GM13976 (cell line): ENCODE measurements around the gene ZNF804A.
"Not testable (repeated sequence)": the region's sequence is repeated elsewhere in the genome, so short reads cannot be mapped to it uniquely, and the experiment has no call there.

ENCODE experiments used
- DNase-seq: peaks from one replicate; pipeline ENCODE4 v3.0.0; 2012; ENCODE audit warnings: low spot score
- in situ Hi-C: fragments of 300-500 bp; cut with MboI; formaldehyde crosslinking; loops from one replicate; pipeline ENCODE4 v1.12.0; 2022; ENCODE audit warnings: low sequenced_read_pairs, mixed read lengths, inconsistent platforms; ENCODE audit not compliant: unreplicated experiment
- TF ChIP-seq, protein P1 (sequence below): IDR thresholded peaks from 2 replicates; pipeline ENCODE4 v1.5.1; 2012; ENCODE audit warnings: borderline replicate concordance, mild to moderate bottlenecking; ENCODE audit not compliant: insufficient read depth; ENCODE audit errors: extremely low read depth, missing control alignments, control extremely low read depth

ZNF804A gene

DNA sequence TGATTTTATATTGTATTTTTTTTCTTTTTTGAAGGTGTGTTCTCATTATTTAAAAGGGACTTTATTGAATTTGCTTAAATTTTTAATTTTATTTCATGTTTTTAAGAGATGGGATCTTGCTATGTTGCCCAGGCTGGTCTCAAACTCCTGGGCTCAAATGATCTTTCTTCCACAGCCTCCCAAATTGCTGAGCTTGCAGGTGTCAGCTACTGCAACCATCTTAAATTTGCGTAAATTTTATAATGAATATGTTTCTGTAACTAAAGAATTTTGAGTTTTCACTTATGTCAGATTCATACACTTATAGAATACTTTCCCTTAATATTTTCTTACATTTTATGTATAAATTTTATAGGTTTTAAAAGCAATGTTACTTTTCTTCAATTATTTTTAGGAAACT lies 157.8 kb downstream of the ZNF804A start:
- no peak for DNase-seq
- TF ChIP-seq, protein P1, sequence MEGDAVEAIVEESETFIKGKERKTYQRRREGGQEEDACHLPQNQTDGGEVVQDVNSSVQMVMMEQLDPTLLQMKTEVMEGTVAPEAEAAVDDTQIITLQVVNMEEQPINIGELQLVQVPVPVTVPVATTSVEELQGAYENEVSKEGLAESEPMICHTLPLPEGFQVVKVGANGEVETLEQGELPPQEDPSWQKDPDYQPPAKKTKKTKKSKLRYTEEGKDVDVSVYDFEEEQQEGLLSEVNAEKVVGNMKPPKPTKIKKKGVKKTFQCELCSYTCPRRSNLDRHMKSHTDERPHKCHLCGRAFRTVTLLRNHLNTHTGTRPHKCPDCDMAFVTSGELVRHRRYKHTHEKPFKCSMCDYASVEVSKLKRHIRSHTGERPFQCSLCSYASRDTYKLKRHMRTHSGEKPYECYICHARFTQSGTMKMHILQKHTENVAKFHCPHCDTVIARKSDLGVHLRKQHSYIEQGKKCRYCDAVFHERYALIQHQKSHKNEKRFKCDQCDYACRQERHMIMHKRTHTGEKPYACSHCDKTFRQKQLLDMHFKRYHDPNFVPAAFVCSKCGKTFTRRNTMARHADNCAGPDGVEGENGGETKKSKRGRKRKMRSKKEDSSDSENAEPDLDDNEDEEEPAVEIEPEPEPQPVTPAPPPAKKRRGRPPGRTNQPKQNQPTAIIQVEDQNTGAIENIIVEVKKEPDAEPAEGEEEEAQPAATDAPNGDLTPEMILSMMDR = no peak
- in situ Hi-C loops = no loop called here

DNA sequence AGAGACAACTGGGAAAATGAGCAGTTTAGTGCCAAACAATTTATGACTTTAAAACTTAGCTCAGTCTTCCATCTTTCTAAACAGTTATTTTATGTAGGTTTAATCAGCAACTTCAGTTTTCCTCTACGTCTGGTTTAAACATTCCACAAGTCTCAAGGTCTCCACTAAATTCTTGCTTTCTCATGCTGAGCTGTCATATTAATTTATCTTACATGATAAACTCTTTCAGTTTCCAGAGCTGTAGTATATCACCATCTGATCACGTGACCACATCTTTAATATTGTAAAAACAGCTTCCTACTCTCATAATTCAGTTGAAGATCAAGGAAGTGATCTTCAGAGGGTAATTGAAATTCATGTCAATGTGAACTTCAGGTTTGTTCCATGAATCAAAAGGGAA lies 158.6 kb downstream of the ZNF804A start:
- TF ChIP-seq, protein P1 = no peak
- DNase-seq = no peak
- in situ Hi-C loops = no loop called here

DNA sequence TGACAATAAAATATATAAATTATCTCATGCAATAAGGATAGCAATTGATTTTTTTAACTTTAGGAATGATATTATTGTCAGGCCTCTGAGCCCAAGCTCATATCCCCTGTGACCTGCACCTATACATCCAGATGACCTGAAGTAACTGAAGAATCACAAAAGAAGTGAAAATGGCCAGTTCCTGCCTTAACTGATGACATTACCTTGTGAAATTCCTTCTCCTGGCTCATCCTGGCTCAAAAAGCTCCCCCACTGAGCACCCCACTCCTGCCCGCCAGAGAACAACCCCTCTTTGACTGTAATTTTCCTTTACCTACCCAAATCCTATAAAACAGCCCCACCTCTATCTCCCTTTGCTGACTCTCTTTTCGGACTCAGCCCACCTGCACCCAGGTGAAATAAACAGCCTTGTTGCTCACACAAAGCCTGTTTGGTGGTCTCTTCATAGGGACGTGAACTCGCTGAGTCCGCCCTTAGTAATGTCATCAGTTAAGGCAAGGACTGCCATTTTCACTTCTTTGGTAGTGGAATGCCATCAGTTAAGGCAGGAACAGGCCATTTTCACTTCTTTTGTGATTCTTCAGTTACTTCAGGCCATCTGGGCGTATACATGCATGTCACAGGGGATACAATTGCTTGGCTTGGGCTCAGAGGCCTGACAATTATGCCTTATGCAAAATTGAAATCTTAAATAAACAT lies 161.4 kb downstream of the ZNF804A start:
- DNase-seq, in situ Hi-C loops: not testable (repeated sequence)

DNA sequence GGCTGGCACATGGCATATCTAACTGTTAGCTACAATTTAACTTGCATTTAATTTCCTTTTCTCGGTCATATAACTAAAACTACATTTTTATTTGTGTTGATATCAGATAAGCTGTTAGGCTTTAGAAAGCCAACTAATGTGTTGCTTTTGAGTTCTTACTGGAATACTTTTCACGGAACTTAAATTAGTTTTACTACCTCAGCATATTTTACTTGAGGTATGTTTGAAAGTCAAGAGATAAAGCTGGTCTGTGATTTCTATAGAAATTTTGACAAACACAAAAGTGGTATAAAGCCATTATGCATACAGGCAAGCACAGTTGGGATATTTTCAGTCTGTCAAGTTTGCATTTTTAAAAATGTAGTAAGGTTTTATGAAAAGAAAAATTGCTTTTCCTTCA lies 162.6 kb downstream of the ZNF804A start:
- no peak for DNase-seq
- in situ Hi-C loops = no loop called here
- TF ChIP-seq, protein P1 = no peak

DNA sequence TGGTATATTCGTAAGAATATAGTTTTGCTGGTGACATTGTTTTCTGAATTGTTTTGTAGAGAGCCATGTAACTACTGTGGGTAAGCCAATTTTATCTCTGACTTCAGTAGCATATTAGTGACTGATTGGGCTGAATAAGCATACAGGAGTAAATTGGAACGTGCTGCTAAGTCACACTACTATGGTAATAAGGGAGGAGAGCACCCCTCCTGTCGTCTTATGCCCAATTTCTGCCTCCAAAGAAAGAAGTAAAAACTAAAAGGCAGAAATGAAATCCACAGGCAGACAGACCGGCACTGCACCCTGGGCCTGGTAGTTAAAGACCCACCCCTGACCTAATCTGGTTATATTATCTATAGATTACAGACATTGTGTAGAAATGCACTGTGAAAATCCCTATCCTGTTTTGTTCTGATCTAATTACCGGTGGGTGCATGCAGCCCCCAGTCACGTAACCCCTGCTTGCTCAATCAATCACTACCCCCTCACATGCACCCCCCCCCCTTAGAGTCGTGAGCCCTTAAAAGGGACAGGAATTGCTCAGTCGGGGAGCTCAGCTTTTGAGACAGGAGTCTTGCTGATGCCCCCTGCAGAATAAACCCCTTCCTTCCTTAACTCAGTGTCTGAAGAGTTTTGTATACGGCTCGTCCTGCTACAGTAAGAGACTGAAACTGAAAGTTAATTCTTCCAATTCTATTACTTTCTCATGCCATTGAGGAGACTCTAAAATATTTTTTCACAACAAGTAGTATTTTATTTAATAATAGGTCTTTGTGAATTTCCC lies 167.0 kb downstream of the ZNF804A start:
- TF ChIP-seq, protein P1 = no peak
- DNase-seq = no peak
- in situ Hi-C loops = no loop called here

DNA sequence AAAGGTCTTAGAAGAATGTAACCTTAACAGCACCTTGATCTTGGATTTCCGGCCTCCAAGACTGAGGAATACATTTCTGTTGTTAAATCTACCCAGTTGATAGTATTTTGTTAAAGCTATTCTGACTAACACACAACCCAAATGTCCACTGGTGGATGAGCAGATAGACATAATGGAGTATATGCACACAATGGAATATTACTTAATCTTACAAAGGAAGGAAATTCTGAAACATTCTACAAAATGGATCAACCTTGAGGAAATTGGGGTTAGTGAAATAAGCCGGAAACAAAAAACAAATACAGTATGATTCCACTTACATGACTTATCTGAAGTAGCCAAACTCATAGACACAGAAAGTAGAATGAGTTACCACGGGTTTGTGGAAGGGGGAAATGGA lies 168.7 kb downstream of the ZNF804A start:
- TF ChIP-seq, protein P1 = no peak
- no peak for DNase-seq
- in situ Hi-C loops = no loop called here

DNA sequence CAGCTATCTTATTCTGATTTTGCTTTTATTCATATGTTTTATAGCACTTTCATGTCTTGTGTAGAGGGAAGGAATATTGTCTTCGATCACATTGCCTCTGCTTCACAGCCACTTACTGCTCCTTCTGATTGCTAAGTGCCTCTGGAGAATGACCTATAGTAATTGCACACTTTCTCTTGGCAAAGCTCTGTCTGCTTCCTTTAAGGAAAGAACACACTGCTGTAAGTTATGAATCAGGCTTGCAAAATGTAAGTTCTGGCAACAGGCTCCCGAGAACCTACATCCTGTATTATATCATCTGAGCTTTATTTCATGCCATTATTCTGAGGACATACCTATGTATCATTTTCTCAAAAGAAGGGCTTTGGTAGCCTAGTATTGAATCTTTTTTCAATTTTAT lies 170.7 kb downstream of the ZNF804A start:
- no peak for DNase-seq
- in situ Hi-C loops = no loop called here
- TF ChIP-seq, protein P1 = no peak
